ENCODE measurements around the gene SERPINB1.
"Not testable (repeated sequence)": the region's sequence is repeated elsewhere in the genome, so short reads cannot be mapped to it uniquely, and the experiment has no call there.

SERPINB1 gene

GRCh38 chr6:2857580-2858337 lies 16.1 kb upstream of the SERPINB1 start:
- TF ChIP-seq CTCF (IDR thresholded peaks at IDR 0.05; ENCODE audit: low read depth, low read length): no peak
- no peak for DNase-seq (ENCODE audit: extremely low read depth, low read depth)

GRCh38 chr6:2857185-2857579 lies 15.5 kb upstream of the SERPINB1 start:
- no peak for DNase-seq (ENCODE audit: extremely low read depth, low read depth)
- TF ChIP-seq CTCF (IDR thresholded peaks at IDR 0.05; ENCODE audit: low read depth, low read length): no peak

- no peak for TF ChIP-seq CTCF (IDR thresholded peaks at IDR 0.05; ENCODE audit: low read depth, low read length)
- DNase-seq (ENCODE audit: extremely low read depth, low read depth): no peak
Observed at GRCh38 chr6:2855061-2855519, 13.4 kb upstream of the SERPINB1 start.

- DNase-seq (ENCODE audit: extremely low read depth, low read depth): no peak
- no peak for TF ChIP-seq CTCF (IDR thresholded peaks at IDR 0.05; ENCODE audit: low read depth, low read length)
Observed at GRCh38 chr6:2854396-2854982, 12.8 kb upstream of the SERPINB1 start.

- DNase-seq (ENCODE audit: extremely low read depth, low read depth): peak; percentile 54
- peak; percentile 39 for TF ChIP-seq CTCF (IDR thresholded peaks at IDR 0.05; ENCODE audit: low read depth, low read length)
Observed at GRCh38 chr6:2853769-2854395, 12.2 kb upstream of the SERPINB1 start.

- DNase-seq (ENCODE audit: extremely low read depth, low read depth): not testable (repeated sequence)
Observed at GRCh38 chr6:2853378-2853768, 11.7 kb upstream of the SERPINB1 start.

GRCh38 chr6:2852921-2853322 lies 11.3 kb upstream of the SERPINB1 start:
- TF ChIP-seq CTCF (IDR thresholded peaks at IDR 0.05; ENCODE audit: low read depth, low read length): no peak
- DNase-seq (ENCODE audit: extremely low read depth, low read depth): no peak
